ENCODE results near the gene SMAD6.

DNA sequence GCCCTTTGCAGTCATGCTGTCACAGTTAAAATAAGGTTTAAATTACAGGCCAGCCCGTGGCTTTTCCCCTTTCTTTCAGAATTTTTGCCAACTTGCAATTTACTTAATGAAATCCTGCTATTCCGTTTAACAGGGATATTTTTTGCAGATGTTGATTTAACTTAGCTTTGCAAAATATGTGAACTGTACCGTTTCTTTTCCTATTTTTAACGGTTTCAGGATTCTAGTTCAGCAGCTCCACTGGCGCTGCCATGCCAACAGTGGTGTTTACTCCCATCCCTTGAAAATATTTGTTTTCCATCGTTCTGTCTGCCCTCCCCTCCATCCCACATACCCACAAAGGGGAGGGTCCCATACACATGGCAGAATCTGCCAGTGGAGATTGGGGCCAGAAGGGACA is 54.3 kb downstream of the SMAD6 start:
- TF ChIP-seq EZH2phosphoT487 (IDR thresholded peaks at IDR 0.05; ENCODE audit: insufficient read depth, low read depth), result no peak
- TF ChIP-seq EZH2 (IDR thresholded peaks at IDR 0.05; ENCODE audit: insufficient read depth, poor library complexity, severe bottlenecking), result no peak
